H1 (cell line): ENCODE results near the gene SIRT5.

Experiments used
- CTCF ChIP-seq, 3 experiments: IDR thresholded peaks; 1 replicate in 2 of 3; 2 replicates in 1 of 3; pipeline versions ENCODE4 v1.5.1 to v1.6.1; 2011; ENCODE audit warnings: low read length in 3 of 3, mild to moderate bottlenecking in 3 of 3, inconsistent platforms in 2 of 3, low read depth in 1 of 3, moderate library complexity in 1 of 3; ENCODE audit not compliant: insufficient read depth in 1 of 3; ENCODE audit errors: control extremely low read depth in 1 of 3
- EP300 ChIP-seq, 2 experiments: IDR thresholded peaks; 1 replicate in 1 of 2; 2 replicates in 1 of 2; pipeline ENCODE4 v1.6.1; 2011 to 2012; ENCODE audit warnings: low read depth in 2 of 2, low read length in 2 of 2, mild to moderate bottlenecking in 2 of 2, borderline replicate concordance in 1 of 2, inconsistent platforms in 1 of 2, moderate library complexity in 1 of 2

GRCh38 chr6:13574571-13575376 is at the start of gene SIRT5:
- TF ChIP-seq CTCF (IDR thresholded peaks at IDR 0.05; ENCODE audit: control extremely low read depth in 1 of 3, insufficient read depth in 1 of 3, low read depth in 1 of 3, low read length in 3 of 3) = no peak
- no peak for TF ChIP-seq EP300 (IDR thresholded peaks at IDR 0.05; ENCODE audit: borderline replicate concordance in 1 of 2, low read depth in 2 of 2, low read length in 2 of 2)
